Upper lobe of right lung (tissue), 1 donor: Measurements from ENCODE around the gene TRPC4. TPM values are rescaled to one million over a fixed set of nuclear protein-coding genes. Genes with fewer than 3 reads are reported as not detected.

ENCODE experiments used
- ATAC-seq: fragments of 200-7000 bp; cut with Tn5 transposase; one replicate; pipeline ENCODE4 v1.9.1; 2020; ENCODE audit warnings: mild to moderate bottlenecking, moderate library complexity
- DNase-seq: peaks from one replicate; pipeline ENCODE4 v3.0.0-alpha.2; 2020
- H3K27ac ChIP-seq: fragments of 200-600 bp; one replicate; pipeline ENCODE4 v1.8.0; 2022
- H3K27me3 ChIP-seq: fragments of 200-600 bp; one replicate; pipeline ENCODE4 v1.8.0; 2022; ENCODE audit warnings: mild to moderate bottlenecking
- H3K36me3 ChIP-seq: fragments of 200-600 bp; one replicate; pipeline ENCODE4 v1.8.0; 2022
- H3K4me1 ChIP-seq: fragments of 200-600 bp; one replicate; pipeline ENCODE4 v1.8.0; 2022
- H3K4me3 ChIP-seq: fragments of 200-600 bp; one replicate; pipeline ENCODE4 v1.8.0; 2022; ENCODE audit warnings: mild to moderate bottlenecking
- H3K9me3 ChIP-seq: fragments of 200-600 bp; one replicate; pipeline ENCODE4 v1.8.0; 2022
- intact Hi-C: fragments of 100-400 bp; cut with DNase I; formaldehyde crosslinking; loops from one replicate; pipeline ENCODE4 v1.11.0; 2022
- total RNA-seq: library from RNA; stranded (reverse); fragmentation: NEBNext Ultra II Directional; extraction: Animal tissue kit (Norgen Biotek cat#: 25700); gene quantifications from one replicate; pipeline ENCODE4 v1.2.1, GENCODE V29; 2021
- TF ChIP-seq, protein P1 (sequence below): fragments of 200-600 bp; IDR thresholded peaks from one replicate; pipeline ENCODE4 v1.8.0; 2022; ENCODE audit warnings: antibody characterized with exemption
- donor health status: DM: no; HTN: yes; CAD: no; lungs with severe emphysema.

TRPC4 gene
- total RNA-seq, 1 donor from 2014 or later = 1.6 TPM

DNA sequence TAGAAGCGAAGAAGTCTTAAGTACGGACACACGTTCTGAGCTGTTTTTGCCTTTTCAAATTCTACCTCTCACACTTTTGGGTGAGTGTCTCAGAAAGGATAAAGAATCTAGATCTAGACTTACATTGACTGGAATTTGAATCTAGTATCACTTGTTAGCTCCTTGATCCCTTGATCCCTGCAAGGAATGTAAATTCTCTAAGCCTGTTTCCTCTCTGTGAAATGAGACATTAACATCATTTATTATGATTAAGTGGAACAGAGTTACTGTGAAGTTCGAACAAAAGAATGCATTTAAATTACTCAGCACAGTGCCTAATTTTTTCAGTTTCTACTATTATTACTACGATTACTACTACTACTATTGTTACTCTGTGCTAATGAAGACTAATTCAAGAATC lies 184.4 kb downstream of the TRPC4 start:
- intact Hi-C loops = no loop called here
- Histone ChIP-seq H3K27ac (no peak overlapping the region), H3K36me3 (no peaks in the 10 kb centered on the region), H3K9me3 (no peaks in the 10 kb centered on the region), H3K27me3 (no peaks in the 10 kb centered on the region), H3K4me3 (no peak overlapping the region), H3K4me1 (no peaks in the 10 kb centered on the region)
- ATAC-seq (no peak), DNase-seq (no peak)
- TF ChIP-seq, protein P1, sequence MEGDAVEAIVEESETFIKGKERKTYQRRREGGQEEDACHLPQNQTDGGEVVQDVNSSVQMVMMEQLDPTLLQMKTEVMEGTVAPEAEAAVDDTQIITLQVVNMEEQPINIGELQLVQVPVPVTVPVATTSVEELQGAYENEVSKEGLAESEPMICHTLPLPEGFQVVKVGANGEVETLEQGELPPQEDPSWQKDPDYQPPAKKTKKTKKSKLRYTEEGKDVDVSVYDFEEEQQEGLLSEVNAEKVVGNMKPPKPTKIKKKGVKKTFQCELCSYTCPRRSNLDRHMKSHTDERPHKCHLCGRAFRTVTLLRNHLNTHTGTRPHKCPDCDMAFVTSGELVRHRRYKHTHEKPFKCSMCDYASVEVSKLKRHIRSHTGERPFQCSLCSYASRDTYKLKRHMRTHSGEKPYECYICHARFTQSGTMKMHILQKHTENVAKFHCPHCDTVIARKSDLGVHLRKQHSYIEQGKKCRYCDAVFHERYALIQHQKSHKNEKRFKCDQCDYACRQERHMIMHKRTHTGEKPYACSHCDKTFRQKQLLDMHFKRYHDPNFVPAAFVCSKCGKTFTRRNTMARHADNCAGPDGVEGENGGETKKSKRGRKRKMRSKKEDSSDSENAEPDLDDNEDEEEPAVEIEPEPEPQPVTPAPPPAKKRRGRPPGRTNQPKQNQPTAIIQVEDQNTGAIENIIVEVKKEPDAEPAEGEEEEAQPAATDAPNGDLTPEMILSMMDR = no peak

DNA sequence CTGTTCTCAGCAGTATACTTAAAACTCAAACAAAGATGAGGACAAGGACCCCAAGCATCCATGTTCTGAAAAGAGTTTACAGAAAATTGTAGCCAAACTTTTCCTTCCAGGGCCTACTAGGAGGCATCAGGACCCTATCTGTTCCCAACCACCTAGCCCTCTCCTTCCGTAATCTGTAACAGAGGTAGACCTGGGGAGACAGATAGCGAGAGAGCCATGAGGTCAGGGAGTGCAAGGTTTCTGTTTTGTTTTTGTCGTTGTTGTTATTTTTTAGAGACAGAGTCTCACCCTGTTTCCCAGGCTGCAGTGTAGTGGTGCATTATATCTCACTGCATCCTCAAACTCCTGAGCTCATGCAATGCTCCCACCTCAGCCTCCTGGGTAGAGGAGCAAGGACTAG lies 187.1 kb downstream of the TRPC4 start:
- Histone ChIP-seq H3K9me3 (no peaks in the 10 kb centered on the region), H3K27ac (peak overlapping the region; percentile 47), H3K4me3 (no peak overlapping the region), H3K4me1 (no peaks in the 10 kb centered on the region), H3K27me3 (no peaks in the 10 kb centered on the region), H3K36me3 (no peaks in the 10 kb centered on the region)
- TF ChIP-seq, protein P1 = no peak
- no peak for DNase-seq
- no peak for ATAC-seq
- intact Hi-C loops = no loop called here

DNA sequence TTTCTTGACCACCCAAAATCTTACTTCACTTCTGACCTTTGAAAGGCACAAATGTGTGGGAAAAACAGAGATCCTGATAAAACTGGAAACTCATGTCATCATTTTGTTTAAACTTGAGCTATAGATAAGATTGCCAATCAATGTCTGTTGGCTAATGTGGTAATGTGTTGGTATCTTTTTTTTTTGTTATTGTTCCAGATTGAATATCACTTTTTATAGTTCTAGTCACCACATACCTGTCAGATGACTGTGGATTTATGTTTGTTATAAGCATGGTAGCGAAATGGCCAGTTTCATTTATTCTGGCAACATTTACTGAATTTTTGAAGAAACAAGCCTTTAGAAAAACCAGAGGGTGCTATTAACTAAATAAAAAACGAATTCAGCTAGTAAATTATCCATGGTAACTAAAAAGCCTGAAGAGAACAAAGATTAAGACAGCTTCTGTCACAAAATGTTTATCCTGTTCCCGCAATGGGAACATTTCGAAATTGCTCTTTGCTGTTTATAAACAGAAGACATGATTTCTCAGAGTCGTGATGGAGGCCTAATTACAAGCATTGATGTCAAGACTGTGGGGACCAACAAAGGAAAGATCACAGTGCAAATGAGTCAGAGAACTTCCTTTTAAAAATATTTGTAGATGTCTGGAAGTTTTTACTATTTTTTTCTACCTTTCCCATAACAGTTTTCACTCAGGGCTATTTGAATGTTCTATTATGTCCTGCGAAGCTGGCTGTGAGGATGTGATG lies 188.1 kb downstream of the TRPC4 start:
- H3K4me1 ChIP-seq = no peaks in the 10 kb centered on the region
- TF ChIP-seq, protein P1 = no peak
- H3K9me3 ChIP-seq = no peaks in the 10 kb centered on the region
- no peaks in the 10 kb centered on the region for H3K36me3 ChIP-seq
- no peaks in the 10 kb centered on the region for H3K27me3 ChIP-seq
- DNase-seq (no peak), ATAC-seq (no peak)
- H3K27ac ChIP-seq = peak overlapping the region; percentile 47
- intact Hi-C loops = no loop called here
- H3K4me3 ChIP-seq = no peak overlapping the region

DNA sequence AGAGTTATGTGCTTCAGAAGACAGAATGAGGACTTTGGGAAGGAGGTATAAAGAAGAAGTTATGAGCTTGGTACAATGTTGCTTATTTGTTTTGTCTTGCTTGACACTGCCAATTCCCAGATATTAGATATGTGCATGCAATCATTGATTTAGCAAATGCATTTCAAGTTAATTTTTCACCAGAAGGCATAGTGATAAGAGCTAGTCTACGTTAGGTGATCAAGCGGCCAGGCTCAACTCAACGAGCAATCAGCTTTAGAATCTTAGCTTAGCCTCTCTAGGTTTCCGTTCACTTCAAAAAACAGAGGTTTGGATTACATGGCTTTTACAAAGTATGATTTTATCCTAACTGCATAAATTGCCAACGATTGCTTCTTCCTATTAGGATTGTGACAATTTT lies 189.4 kb downstream of the TRPC4 start:
- Histone ChIP-seq H3K27me3 (no peaks in the 10 kb centered on the region), H3K36me3 (no peaks in the 10 kb centered on the region), H3K4me1 (no peaks in the 10 kb centered on the region), H3K9me3 (no peaks in the 10 kb centered on the region), H3K27ac (no peak overlapping the region), H3K4me3 (no peak overlapping the region)
- no peak for DNase-seq
- ATAC-seq = no peak
- TF ChIP-seq, protein P1 = no peak
- intact Hi-C loops = no loop called here

DNA sequence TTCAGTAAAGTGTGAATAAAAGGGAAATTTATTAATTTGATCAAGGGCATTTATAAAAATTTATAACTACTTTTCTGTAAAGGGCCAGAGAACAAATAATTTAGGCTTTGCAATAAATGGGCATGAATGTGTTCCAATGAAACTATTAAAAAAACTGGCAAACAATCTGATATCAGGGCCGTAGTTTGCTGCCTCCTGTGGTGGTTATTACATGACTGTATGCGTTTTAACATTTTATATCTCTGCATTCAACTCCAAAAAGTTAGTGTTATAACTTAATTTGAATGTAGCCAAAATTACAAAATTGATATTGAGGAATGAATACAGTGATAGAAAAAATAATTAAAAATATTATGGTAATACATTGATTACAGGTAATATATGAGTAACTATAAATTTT lies 190.5 kb downstream of the TRPC4 start:
- Histone ChIP-seq H3K9me3 (no peaks in the 10 kb centered on the region), H3K27me3 (no peaks in the 10 kb centered on the region), H3K36me3 (no peaks in the 10 kb centered on the region), H3K27ac (no peak overlapping the region), H3K4me1 (no peaks in the 10 kb centered on the region), H3K4me3 (no peak overlapping the region)
- no peak for ATAC-seq
- intact Hi-C loops = no loop called here
- DNase-seq = no peak
- TF ChIP-seq, protein P1 = no peak

DNA sequence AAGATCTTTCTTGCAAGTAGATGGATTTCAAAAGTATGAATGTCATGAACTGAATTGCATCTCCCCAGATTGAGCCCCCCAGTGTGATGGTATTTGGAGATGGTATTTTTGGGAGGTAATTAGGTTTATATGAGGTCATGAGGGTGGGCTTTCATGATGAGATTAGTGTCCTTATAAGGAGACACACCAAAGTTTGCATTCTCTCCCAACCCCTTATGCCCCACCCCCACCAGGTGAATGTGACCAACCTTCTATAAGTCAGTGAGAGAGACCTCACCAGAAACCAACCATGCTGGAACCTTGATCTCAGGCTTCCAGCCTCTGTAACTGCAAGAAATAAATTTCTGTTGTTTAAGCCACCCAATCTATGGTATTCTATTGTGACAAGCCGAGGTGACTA lies 199.7 kb downstream of the TRPC4 start:
- no peak for ATAC-seq
- no peaks in the 10 kb centered on the region for H3K27me3 ChIP-seq
- no peaks in the 10 kb centered on the region for H3K36me3 ChIP-seq
- DNase-seq = no peak
- H3K27ac ChIP-seq = no peak overlapping the region
- H3K4me1 ChIP-seq = no peaks in the 10 kb centered on the region
- no peaks in the 10 kb centered on the region for H3K9me3 ChIP-seq
- TF ChIP-seq, protein P1 = no peak
- no peak overlapping the region for H3K4me3 ChIP-seq
- intact Hi-C loops = no loop called here
